IPS-18a (cell line): ENCODE data around the gene CSN1S1.

Experiments used
- H3K27ac ChIP-seq: one replicate; pipeline ENCODE4 v1.5.1; 2013; ENCODE audit warnings: low read length
- H3K27me3 ChIP-seq: one replicate; pipeline ENCODE4 v1.6.1; 2013; ENCODE audit warnings: mild to moderate bottlenecking, low read length; ENCODE audit not compliant: control insufficient read depth, insufficient read depth
- H3K36me3 ChIP-seq: one replicate; pipeline ENCODE4 v1.6.1; 2013; ENCODE audit warnings: low read depth, low read length; ENCODE audit not compliant: control insufficient read depth
- H3K4me1 ChIP-seq: one replicate; pipeline ENCODE4 v1.6.1; 2013; ENCODE audit warnings: low read depth, low read length; ENCODE audit not compliant: control insufficient read depth
- H3K4me3 ChIP-seq: one replicate; pipeline ENCODE4 v1.5.1; 2013; ENCODE audit warnings: low read length
- H3K9ac ChIP-seq: one replicate; pipeline ENCODE4 v1.6.1; 2013; ENCODE audit warnings: mild to moderate bottlenecking, low read length, moderate library complexity
- H3K9me3 ChIP-seq: one replicate; pipeline ENCODE4 v1.6.1; 2013; ENCODE audit warnings: low read depth, low read length; ENCODE audit not compliant: control insufficient read depth

CSN1S1 gene

GRCh38 chr4:69994782-69995181 lies 63.9 kb downstream of the CSN1S1 start:
- H3K4me3 ChIP-seq, result no peak overlapping the region

GRCh38 chr4:69995526-69996016 lies 64.7 kb downstream of the CSN1S1 start, which contains the start of gene STATH:
Gene STATH (plus strand): TSS chr4:69995966. CDS start chr4:69998438, 2,472 bp downstream.
- Histone ChIP-seq H3K27me3 (no peaks in the 10 kb centered on the region), H3K4me1 (no peaks in the 10 kb centered on the region), H3K9me3 (no peaks in the 10 kb centered on the region), H3K27ac (no peak within 1 kb of the TSS), H3K4me3 (no peak within 1 kb of the TSS), H3K9ac (no peak within 1 kb of the TSS), H3K36me3 (no peaks in the 10 kb centered on the region)

More at GRCh38 chr4:69994782-69995181, 63.9 kb downstream of the CSN1S1 start:
- H3K4me1 ChIP-seq, result no peaks in the 10 kb centered on the region
- no peaks in the 10 kb centered on the region for H3K27me3 ChIP-seq
- no peaks in the 10 kb centered on the region for H3K36me3 ChIP-seq
- H3K27ac ChIP-seq, result no peak overlapping the region
- no peaks in the 10 kb centered on the region for H3K9me3 ChIP-seq
- no peak overlapping the region for H3K9ac ChIP-seq
